NCI-H345 treated with DMSO at 0.1 percent for 48 hours (cell line): ENCODE measurements around the gene SULT2B1.

Source experiments
- DNase-seq: peaks from one replicate; lab custom pipeline; 2025; ENCODE audit not compliant: unreplicated experiment; lab: John Stamatoyannopoulos, UW

The SULT2B1 gene

DNA sequence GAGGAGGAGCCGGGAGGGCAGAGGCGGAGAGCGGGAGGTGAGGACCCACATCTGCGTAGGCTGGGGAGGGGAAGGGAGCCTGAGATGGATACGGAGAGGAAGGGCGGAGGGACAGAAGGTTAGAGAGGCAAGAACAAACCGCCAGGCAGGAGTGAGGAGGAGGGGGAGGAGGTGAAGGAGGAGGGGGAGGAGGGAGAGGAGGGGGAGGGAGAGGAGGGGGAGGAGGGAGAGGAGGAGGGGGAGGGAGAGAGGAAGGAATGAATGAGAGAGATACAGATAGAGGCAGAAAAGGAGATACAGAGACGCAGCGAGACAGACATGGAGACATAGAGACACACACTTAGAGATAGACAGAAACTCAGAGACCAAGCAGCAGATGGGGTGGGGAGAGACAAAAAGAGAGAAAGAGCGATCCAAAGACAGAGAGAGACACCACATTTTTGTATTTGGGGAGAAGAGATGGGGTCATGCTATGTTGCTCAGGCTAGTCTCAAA is 94.8 kb downstream of the SULT2B1 start:
- no peak for DNase-seq

DNA sequence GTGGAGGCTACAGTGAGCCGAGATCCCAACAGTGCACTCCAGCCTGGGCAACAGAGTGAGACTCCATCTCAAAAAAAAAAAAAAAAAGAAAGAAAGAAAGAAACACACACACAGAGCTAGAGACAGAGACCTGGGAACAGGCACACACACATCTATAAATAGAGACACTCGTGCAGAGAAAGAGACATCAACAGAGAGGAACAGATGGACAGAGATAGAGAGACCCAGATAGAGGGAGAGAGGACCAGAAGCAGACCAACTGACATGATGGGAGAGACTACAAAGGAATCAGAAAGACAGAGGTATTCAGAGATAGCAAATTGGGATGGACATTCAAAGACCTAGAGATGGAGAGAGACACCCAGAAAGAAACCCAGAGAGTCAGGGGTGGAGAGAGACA is 96.2 kb downstream of the SULT2B1 start:
- DNase-seq = no peak
